GM10266 (cell line): ENCODE measurements around the gene NHEJ1.

ENCODE experiments used
- DNase-seq: peaks from one replicate; pipeline ENCODE4 v3.0.0; 2012; ENCODE audit errors: extremely low spot score
- TF ChIP-seq, protein P1 (sequence below): IDR thresholded peaks from 2 replicates; pipeline ENCODE4 v1.5.1; 2012; ENCODE audit warnings: mild to moderate bottlenecking, low read depth; ENCODE audit not compliant: control insufficient read depth, insufficient read depth; ENCODE audit errors: missing control alignments

NHEJ1 gene

DNA sequence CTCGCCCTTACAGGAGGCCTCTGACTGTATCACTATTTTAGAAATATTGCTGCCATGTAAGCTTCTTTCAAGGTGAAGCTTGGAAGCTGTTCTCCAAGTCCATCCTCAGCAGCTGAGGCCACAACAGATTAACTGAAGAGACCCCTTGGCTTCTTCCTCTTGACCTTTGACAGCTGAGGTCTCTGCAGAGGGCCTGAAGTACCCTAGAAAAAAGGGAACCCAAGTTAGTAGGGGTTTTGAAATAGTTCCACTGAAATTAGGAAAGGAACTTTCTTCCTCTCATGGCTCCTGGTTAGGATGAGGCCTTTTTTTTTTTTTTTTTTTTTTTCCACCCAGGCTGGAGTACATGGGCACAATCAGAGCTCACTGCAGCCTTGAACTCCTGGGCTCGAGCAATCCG is 84.4 kb downstream of the NHEJ1 start:
- DNase-seq: no peak
- TF ChIP-seq, protein P1, sequence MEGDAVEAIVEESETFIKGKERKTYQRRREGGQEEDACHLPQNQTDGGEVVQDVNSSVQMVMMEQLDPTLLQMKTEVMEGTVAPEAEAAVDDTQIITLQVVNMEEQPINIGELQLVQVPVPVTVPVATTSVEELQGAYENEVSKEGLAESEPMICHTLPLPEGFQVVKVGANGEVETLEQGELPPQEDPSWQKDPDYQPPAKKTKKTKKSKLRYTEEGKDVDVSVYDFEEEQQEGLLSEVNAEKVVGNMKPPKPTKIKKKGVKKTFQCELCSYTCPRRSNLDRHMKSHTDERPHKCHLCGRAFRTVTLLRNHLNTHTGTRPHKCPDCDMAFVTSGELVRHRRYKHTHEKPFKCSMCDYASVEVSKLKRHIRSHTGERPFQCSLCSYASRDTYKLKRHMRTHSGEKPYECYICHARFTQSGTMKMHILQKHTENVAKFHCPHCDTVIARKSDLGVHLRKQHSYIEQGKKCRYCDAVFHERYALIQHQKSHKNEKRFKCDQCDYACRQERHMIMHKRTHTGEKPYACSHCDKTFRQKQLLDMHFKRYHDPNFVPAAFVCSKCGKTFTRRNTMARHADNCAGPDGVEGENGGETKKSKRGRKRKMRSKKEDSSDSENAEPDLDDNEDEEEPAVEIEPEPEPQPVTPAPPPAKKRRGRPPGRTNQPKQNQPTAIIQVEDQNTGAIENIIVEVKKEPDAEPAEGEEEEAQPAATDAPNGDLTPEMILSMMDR: no peak

GRCh38 chr2:219073413-219074129 is 87.0 kb downstream of the NHEJ1 start:
- TF ChIP-seq, protein P1: peak; percentile 68
- peak; percentile 65 for DNase-seq

DNA sequence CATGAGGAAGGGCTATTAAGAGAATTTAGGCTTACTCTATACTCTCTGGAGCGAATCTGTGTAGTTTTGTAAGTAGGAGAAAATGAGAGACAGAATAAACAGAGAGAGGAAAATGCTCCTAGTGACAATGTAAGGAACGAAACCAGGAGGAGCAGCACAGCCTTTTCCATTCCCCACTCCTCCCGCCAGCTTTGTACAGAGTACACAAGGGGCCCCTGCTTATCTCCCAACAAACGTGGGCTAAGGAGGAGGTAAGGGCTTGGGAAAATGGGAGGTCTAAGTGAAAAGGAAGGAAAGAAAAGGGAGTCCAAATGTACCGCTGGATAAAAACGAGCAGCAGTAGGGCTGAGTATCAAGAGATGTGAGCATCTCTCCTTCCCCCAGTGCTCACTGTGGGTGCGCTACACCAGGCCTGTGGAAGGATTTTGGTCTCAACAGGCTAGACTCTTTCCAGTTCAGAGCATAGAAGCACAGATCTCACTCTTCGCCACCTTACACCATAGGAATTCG is 87.8 kb downstream of the NHEJ1 start:
- no peak for DNase-seq
- TF ChIP-seq, protein P1: no peak

GRCh38 chr2:219071131-219071816 is 89.3 kb downstream of the NHEJ1 start:
- TF ChIP-seq, protein P1: no peak
- DNase-seq: no peak

DNA sequence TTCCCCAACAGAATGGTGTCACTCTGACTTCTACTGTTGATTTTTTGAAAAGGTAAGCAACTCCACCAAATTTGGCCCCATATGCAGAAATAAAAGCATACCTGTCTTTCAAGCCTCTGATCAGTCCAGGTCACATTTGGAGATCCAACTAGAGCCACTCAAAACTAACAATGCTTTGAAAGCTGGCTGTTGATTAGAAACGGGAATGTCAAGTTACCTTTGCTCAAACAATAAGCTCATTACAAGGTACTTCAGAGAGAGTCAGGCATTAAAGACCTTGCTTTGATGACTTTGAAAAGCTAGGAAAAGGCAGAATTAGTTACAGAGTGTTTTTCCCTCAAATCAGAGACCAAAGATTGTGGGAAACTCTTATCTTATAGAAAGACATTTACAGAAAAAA is 95.1 kb downstream of the NHEJ1 start:
- TF ChIP-seq, protein P1: no peak
- DNase-seq: no peak

GRCh38 chr2:219062081-219062480 is 98.5 kb downstream of the NHEJ1 start:
- TF ChIP-seq, protein P1: no peak
- DNase-seq: no peak
